K562 (cell line): ENCODE data around the gene USP5. TPM values are rescaled to one million over a fixed set of nuclear protein-coding genes. Genes with fewer than 3 reads are reported as not detected.

Source experiments
- CBFA2T2 ChIP-seq: fragments of 450-650 bp; conservative IDR thresholded peaks from 2 replicates; pipeline ENCODE4 v1.6.1; 2017; ENCODE audit warnings: mild to moderate bottlenecking
- HINFP ChIP-seq: fragments of 450-650 bp; conservative IDR thresholded peaks from 2 replicates; pipeline ENCODE4 v1.6.1; 2016; ENCODE audit warnings: missing genetic modification characterization, low read depth, mild to moderate bottlenecking, control low read depth, missing compliant biosample characterization
- L3MBTL2 ChIP-seq: fragments of 450-650 bp; IDR thresholded peaks from 2 replicates; pipeline ENCODE4 v1.6.1; 2016; ENCODE audit warnings: mild to moderate bottlenecking, moderate library complexity
- MAZ ChIP-seq, 2 experiments: fragments of 450-650 bp in 1 of 2; sonication (generic) in 1 of 2; formaldehyde crosslinking; IDR thresholded peaks in 1 of 2; conservative IDR thresholded peaks in 1 of 2; 2 replicates each; pipeline versions ENCODE4 v1.4.0 to v1.5.0; 2020; ENCODE audit warnings: mild to moderate bottlenecking in 1 of 2, missing genetic modification reagents in 1 of 2
- RAD51 ChIP-seq: fragments of 450-650 bp; IDR thresholded peaks from 2 replicates; pipeline ENCODE4 v1.7.1; 2016; ENCODE audit warnings: low read depth, mild to moderate bottlenecking, borderline replicate concordance
- RBFOX2 ChIP-seq: fragments of 200-400 bp; formaldehyde crosslinking; IDR thresholded peaks from 2 replicates; pipeline ENCODE4 v1.6.1; 2017; ENCODE audit warnings: low read depth, mild to moderate bottlenecking, low read length, moderate library complexity
- SNRNP70 ChIP-seq: fragments of 200-400 bp; formaldehyde crosslinking; optimal IDR thresholded peaks from 2 replicates; pipeline ENCODE3; 2017; ENCODE audit warnings: low read depth, low read length
- SUPT5H ChIP-seq: fragments of 450-650 bp; IDR thresholded peaks from 2 replicates; pipeline ENCODE4 v1.6.1; 2016
- ZNF780A ChIP-seq: fragments of 250-450 bp; sonication (Bioruptor Pico); IDR thresholded peaks from 2 replicates; pipeline ENCODE4 v1.5.0; 2021; ENCODE audit warnings: mild to moderate bottlenecking
- polyA plus RNA-seq, 8 experiments: library from polyadenylated mRNA; depleted of rRNA in 4 of 8; stranded (reverse) in 5 of 8; unstranded in 3 of 8; fragments of >200 nt; fragmentation: Nextera tagmentation in 2 of 8; fragmentation: Illumina TruSeq in 1 of 8; extraction: Ambion mirVana in 2 of 8; extraction: Trizol in 1 of 8; gene quantifications; 2 replicates each; pipeline versions ENCODE4 v1.2.1 to v1.2.3, GENCODE V29; 2011 to 2014; ENCODE audit warnings: inconsistent platforms in 1 of 8, missing spikeins in 1 of 8
- total RNA-seq, 7 experiments: library from RNA; depleted of rRNA in 6 of 7; stranded (reverse); fragments of >200 nt in 6 of 7; fragmentation: Illumina TruSeq in 2 of 7; extraction: Trizol in 2 of 7; gene quantifications; 2 replicates each; pipeline versions ENCODE4 v1.2.1 to v1.2.3, GENCODE V29; 2011 to 2021; ENCODE audit warnings: low replicate concordance in 1 of 7
- TF ChIP-seq, protein P1 (sequence below): sonication (generic); formaldehyde crosslinking; IDR thresholded peaks from 2 replicates; pipeline ENCODE4 v1.9.0; 2022; ENCODE audit warnings: mild to moderate bottlenecking, missing genetic modification reagents
- TF ChIP-seq, protein P2 (sequence below): fragments of 450-650 bp; IDR thresholded peaks from 2 replicates; pipeline ENCODE4 v1.6.1; 2016; ENCODE audit warnings: mild to moderate bottlenecking, moderate library complexity
- TF ChIP-seq, protein P3 (sequence below): sonication (generic); formaldehyde crosslinking; IDR thresholded peaks from 2 replicates; pipeline ENCODE4 v1.8.0; 2022; ENCODE audit warnings: mild to moderate bottlenecking, missing genetic modification reagents

The USP5 gene
- total and polyA plus RNA-seq, 9 of the 15 experiments (the other 6 are each of a cell fraction or from before 2014, with no cell fraction given) = 1.4 to 107 (median 48.6) TPM

DNA sequence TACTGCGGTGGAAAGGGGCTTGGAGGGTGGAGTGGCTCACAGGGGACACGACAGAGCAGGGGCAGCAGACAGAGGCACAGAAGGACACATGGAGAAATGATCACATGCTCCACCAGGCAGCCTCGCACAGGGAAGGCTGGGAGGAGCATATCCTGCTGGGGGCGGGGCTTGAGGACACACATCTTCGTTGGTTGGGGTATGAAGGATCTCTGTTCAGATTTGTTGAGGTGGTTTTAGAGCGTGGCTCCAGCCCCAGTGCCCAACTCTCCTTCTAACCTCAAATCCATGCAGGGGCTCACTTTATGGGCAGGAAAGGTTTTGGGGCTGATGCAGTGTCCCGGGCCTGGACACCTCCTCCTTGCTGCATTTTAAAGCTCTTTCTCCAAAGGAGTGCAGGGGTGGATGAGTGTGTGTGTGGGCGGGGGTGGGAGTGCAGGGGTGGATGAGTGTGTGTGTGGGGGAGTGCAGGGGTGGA is 24.5 kb upstream of the USP5 start (continued):
- TF ChIP-seq MAZ (CRISPR knock-in tag; conservative IDR thresholded peaks at IDR 0.05 in 1 of 2, IDR thresholded peaks at IDR 0.05 in 1 of 2) = peak in 1 of 2 experiments; percentile 23; a peak in 1 of 4 replicates
- TF ChIP-seq, protein P1, sequence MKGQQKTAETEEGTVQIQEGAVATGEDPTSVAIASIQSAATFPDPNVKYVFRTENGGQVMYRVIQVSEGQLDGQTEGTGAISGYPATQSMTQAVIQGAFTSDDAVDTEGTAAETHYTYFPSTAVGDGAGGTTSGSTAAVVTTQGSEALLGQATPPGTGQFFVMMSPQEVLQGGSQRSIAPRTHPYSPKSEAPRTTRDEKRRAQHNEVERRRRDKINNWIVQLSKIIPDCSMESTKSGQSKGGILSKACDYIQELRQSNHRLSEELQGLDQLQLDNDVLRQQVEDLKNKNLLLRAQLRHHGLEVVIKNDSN (CRISPR knock-in tag) = peak; percentile 78
- 0 out of 2 replicates have a peak, but pooled peaks have one; percentile 20 for TF ChIP-seq CBFA2T2
- no peak for TF ChIP-seq SNRNP70
- TF ChIP-seq RAD51 = peak; percentile 64; the same call in 1 of the 2 replicates
- TF ChIP-seq, protein P2, sequence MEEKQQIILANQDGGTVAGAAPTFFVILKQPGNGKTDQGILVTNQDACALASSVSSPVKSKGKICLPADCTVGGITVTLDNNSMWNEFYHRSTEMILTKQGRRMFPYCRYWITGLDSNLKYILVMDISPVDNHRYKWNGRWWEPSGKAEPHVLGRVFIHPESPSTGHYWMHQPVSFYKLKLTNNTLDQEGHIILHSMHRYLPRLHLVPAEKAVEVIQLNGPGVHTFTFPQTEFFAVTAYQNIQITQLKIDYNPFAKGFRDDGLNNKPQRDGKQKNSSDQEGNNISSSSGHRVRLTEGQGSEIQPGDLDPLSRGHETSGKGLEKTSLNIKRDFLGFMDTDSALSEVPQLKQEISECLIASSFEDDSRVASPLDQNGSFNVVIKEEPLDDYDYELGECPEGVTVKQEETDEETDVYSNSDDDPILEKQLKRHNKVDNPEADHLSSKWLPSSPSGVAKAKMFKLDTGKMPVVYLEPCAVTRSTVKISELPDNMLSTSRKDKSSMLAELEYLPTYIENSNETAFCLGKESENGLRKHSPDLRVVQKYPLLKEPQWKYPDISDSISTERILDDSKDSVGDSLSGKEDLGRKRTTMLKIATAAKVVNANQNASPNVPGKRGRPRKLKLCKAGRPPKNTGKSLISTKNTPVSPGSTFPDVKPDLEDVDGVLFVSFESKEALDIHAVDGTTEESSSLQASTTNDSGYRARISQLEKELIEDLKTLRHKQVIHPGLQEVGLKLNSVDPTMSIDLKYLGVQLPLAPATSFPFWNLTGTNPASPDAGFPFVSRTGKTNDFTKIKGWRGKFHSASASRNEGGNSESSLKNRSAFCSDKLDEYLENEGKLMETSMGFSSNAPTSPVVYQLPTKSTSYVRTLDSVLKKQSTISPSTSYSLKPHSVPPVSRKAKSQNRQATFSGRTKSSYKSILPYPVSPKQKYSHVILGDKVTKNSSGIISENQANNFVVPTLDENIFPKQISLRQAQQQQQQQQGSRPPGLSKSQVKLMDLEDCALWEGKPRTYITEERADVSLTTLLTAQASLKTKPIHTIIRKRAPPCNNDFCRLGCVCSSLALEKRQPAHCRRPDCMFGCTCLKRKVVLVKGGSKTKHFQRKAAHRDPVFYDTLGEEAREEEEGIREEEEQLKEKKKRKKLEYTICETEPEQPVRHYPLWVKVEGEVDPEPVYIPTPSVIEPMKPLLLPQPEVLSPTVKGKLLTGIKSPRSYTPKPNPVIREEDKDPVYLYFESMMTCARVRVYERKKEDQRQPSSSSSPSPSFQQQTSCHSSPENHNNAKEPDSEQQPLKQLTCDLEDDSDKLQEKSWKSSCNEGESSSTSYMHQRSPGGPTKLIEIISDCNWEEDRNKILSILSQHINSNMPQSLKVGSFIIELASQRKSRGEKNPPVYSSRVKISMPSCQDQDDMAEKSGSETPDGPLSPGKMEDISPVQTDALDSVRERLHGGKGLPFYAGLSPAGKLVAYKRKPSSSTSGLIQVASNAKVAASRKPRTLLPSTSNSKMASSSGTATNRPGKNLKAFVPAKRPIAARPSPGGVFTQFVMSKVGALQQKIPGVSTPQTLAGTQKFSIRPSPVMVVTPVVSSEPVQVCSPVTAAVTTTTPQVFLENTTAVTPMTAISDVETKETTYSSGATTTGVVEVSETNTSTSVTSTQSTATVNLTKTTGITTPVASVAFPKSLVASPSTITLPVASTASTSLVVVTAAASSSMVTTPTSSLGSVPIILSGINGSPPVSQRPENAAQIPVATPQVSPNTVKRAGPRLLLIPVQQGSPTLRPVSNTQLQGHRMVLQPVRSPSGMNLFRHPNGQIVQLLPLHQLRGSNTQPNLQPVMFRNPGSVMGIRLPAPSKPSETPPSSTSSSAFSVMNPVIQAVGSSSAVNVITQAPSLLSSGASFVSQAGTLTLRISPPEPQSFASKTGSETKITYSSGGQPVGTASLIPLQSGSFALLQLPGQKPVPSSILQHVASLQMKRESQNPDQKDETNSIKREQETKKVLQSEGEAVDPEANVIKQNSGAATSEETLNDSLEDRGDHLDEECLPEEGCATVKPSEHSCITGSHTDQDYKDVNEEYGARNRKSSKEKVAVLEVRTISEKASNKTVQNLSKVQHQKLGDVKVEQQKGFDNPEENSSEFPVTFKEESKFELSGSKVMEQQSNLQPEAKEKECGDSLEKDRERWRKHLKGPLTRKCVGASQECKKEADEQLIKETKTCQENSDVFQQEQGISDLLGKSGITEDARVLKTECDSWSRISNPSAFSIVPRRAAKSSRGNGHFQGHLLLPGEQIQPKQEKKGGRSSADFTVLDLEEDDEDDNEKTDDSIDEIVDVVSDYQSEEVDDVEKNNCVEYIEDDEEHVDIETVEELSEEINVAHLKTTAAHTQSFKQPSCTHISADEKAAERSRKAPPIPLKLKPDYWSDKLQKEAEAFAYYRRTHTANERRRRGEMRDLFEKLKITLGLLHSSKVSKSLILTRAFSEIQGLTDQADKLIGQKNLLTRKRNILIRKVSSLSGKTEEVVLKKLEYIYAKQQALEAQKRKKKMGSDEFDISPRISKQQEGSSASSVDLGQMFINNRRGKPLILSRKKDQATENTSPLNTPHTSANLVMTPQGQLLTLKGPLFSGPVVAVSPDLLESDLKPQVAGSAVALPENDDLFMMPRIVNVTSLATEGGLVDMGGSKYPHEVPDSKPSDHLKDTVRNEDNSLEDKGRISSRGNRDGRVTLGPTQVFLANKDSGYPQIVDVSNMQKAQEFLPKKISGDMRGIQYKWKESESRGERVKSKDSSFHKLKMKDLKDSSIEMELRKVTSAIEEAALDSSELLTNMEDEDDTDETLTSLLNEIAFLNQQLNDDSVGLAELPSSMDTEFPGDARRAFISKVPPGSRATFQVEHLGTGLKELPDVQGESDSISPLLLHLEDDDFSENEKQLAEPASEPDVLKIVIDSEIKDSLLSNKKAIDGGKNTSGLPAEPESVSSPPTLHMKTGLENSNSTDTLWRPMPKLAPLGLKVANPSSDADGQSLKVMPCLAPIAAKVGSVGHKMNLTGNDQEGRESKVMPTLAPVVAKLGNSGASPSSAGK = peak; percentile 51; the same call in 1 of the 2 replicates
- TF ChIP-seq HINFP (tag) = no peak
- TF ChIP-seq, protein P3, sequence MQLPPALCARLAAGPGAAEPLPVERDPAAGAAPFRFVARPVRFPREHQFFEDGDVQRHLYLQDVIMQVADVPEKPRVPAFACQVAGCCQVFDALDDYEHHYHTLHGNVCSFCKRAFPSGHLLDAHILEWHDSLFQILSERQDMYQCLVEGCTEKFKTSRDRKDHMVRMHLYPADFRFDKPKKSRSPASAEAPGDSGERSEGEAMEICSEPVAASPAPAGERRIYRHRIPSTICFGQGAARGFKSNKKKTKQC (CRISPR knock-in tag) = no peak
- TF ChIP-seq RBFOX2 = peak; percentile 47; the same call in 1 of the 2 replicates
- 0 out of 2 replicates have a peak, but pooled peaks have one; percentile 32 for TF ChIP-seq SUPT5H
- TF ChIP-seq ZNF780A = no peak
- TF ChIP-seq L3MBTL2 = peak; percentile 57; the same call in 1 of the 2 replicates
- TF ChIP-seq, all 486 proteins: peak for 26
